NCI-H2196 treated with DMSO at 0.1 percent for 48 hours (cell line): ENCODE measurements around the gene INSYN2B.

Source experiments
- DNase-seq: peaks from one replicate; lab custom pipeline; 2025; ENCODE audit not compliant: unreplicated experiment; lab: John Stamatoyannopoulos, UW

INSYN2B gene

GRCh38 chr5:169934990-169935389, 45.3 kb downstream of the INSYN2B start:
- no peak for DNase-seq

- no peak for DNase-seq
Measured at GRCh38 chr5:169933616-169934015, 46.7 kb downstream of the INSYN2B start.

- no peak for DNase-seq
Measured at GRCh38 chr5:169933127-169933526, 47.2 kb downstream of the INSYN2B start.

- DNase-seq, result no peak
Measured at GRCh38 chr5:169923988-169924387, 56.3 kb downstream of the INSYN2B start.

- no peak for DNase-seq
Measured at GRCh38 chr5:169922474-169922873, 57.8 kb downstream of the INSYN2B start.

- no peak for DNase-seq
Measured at GRCh38 chr5:169921949-169922348, 58.3 kb downstream of the INSYN2B start.

- no peak for DNase-seq
Measured at GRCh38 chr5:169921384-169921783, 58.9 kb downstream of the INSYN2B start.

GRCh38 chr5:169920474-169920873, 59.8 kb downstream of the INSYN2B start:
- DNase-seq, result no peak

- no peak for DNase-seq
Measured at GRCh38 chr5:169918228-169918627, 62.1 kb downstream of the INSYN2B start.

- DNase-seq, result no peak
Measured at GRCh38 chr5:169917500-169917899, 62.8 kb downstream of the INSYN2B start.

- no peak for DNase-seq
Measured at GRCh38 chr5:169914766-169915165, 65.5 kb downstream of the INSYN2B start.

GRCh38 chr5:169913479-169913878, 66.8 kb downstream of the INSYN2B start:
- no peak for DNase-seq

GRCh38 chr5:169911448-169912212, 68.7 kb downstream of the INSYN2B start:
- DNase-seq, result no peak

- DNase-seq, result no peak
Measured at GRCh38 chr5:169910393-169910792, 69.9 kb downstream of the INSYN2B start.

- no peak for DNase-seq
Measured at GRCh38 chr5:169909945-169910344, 70.3 kb downstream of the INSYN2B start.

GRCh38 chr5:169908864-169909263, 71.4 kb downstream of the INSYN2B start:
- no peak for DNase-seq

GRCh38 chr5:169906745-169907649, 73.3 kb downstream of the INSYN2B start:
- no peak for DNase-seq

GRCh38 chr5:169905017-169905416, 75.3 kb downstream of the INSYN2B start:
- DNase-seq, result no peak

- DNase-seq, result no peak
Measured at GRCh38 chr5:169904508-169904907, 75.8 kb downstream of the INSYN2B start.

- no peak for DNase-seq
Measured at GRCh38 chr5:169904059-169904458, 76.2 kb downstream of the INSYN2B start.

- no peak for DNase-seq
Measured at GRCh38 chr5:169901896-169902295, 78.4 kb downstream of the INSYN2B start.

- DNase-seq, result no peak
Measured at GRCh38 chr5:169897481-169897880, 82.8 kb downstream of the INSYN2B start.
